Tibial nerve (tissue), 3 donors: ENCODE measurements around the gene LGALS12.

Experiments used
- POLR2A ChIP-seq, 2 donors: fragments of 450-650 bp; IDR thresholded peaks; one replicate each; pipeline ENCODE4 v1.6.1; 2017; ENCODE audit warnings: antibody characterized with exemption in 2 of 2, mild to moderate bottlenecking in 2 of 2, moderate library complexity in 2 of 2
- TF ChIP-seq, protein P1 (sequence below), 5 experiments: fragments of 200-600 bp in 3 of 5; fragments of 450-650 bp in 2 of 5; sonication (generic) in 3 of 5; IDR thresholded peaks; one replicate each; pipeline ENCODE4 v1.5.1; 2016 to 2019; ENCODE audit warnings: antibody characterized with exemption in 5 of 5, mild to moderate bottlenecking in 3 of 5, moderate library complexity in 2 of 5

DNA sequence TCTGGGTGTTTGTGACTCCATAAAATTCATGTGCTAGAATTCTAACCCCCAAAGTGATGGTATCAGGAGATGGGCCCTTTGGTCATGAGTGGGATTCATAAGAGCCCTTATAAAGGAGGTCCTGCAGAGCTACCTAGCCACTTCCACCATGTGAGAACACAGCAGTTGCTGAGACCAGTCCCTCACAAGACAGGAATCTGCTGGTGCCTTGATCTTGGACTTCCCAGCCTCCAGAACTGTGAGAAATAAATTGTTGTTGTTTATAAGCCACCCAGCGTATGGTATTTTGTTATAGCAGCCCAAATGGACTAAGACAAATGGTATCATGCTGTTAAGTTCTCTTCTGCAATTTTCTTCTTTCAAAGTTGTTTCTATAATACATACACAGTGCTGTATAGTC is 13.4 kb upstream of the LGALS12 start:
- TF ChIP-seq, protein P1, sequence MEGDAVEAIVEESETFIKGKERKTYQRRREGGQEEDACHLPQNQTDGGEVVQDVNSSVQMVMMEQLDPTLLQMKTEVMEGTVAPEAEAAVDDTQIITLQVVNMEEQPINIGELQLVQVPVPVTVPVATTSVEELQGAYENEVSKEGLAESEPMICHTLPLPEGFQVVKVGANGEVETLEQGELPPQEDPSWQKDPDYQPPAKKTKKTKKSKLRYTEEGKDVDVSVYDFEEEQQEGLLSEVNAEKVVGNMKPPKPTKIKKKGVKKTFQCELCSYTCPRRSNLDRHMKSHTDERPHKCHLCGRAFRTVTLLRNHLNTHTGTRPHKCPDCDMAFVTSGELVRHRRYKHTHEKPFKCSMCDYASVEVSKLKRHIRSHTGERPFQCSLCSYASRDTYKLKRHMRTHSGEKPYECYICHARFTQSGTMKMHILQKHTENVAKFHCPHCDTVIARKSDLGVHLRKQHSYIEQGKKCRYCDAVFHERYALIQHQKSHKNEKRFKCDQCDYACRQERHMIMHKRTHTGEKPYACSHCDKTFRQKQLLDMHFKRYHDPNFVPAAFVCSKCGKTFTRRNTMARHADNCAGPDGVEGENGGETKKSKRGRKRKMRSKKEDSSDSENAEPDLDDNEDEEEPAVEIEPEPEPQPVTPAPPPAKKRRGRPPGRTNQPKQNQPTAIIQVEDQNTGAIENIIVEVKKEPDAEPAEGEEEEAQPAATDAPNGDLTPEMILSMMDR (IDR thresholded peaks at IDR 0.05) = no peak
- TF ChIP-seq POLR2A (IDR thresholded peaks at IDR 0.05) = no peak
